Glutamatergic neuron (in vitro differentiated cells): ENCODE results near the gene SDR39U1. TPM values are rescaled to one million over a fixed set of nuclear protein-coding genes. Genes with fewer than 3 reads are reported as not detected.

Experiments used
- DNase-seq: peaks from one replicate; pipeline ENCODE4 v3.0.0; 2022
- H3K27ac Mint-ChIP-seq: one replicate; pipeline ENCODE4 v1.8.0; 2020; ENCODE audit warnings: mild to moderate bottlenecking, mixed read lengths, inconsistent platforms; ENCODE audit not compliant: unreplicated experiment
- H3K27me3 Mint-ChIP-seq: one replicate; pipeline ENCODE4 v1.8.0; 2020; ENCODE audit warnings: mild to moderate bottlenecking, moderate library complexity, mixed read lengths, inconsistent platforms; ENCODE audit not compliant: unreplicated experiment
- H3K36me3 Mint-ChIP-seq: one replicate; pipeline ENCODE4 v1.8.0; 2020; ENCODE audit warnings: mild to moderate bottlenecking, mixed read lengths, inconsistent platforms; ENCODE audit not compliant: unreplicated experiment
- H3K4me1 Mint-ChIP-seq: one replicate; pipeline ENCODE4 v1.8.0; 2020; ENCODE audit warnings: mild to moderate bottlenecking, low read depth, mixed read lengths, inconsistent platforms; ENCODE audit not compliant: unreplicated experiment
- H3K4me3 Mint-ChIP-seq: one replicate; pipeline ENCODE4 v1.8.0; 2020; ENCODE audit warnings: mild to moderate bottlenecking, mixed read lengths, inconsistent platforms; ENCODE audit not compliant: unreplicated experiment
- H3K9me3 Mint-ChIP-seq: one replicate; pipeline ENCODE4 v1.8.0; 2020; ENCODE audit warnings: mild to moderate bottlenecking, moderate library complexity, mixed read lengths, inconsistent platforms; ENCODE audit not compliant: unreplicated experiment
- CTCF ChIP-seq: fragments of 200-600 bp; sonication (generic); IDR thresholded peaks from one replicate; pipeline ENCODE4 v1.5.0; 2021; ENCODE audit not compliant: partially characterized antibody, unreplicated experiment
- total RNA-seq: library from RNA; stranded (reverse); fragmentation: NEBNext Ultra II Directional; extraction: Animal tissue kit (Norgen Biotek cat#: 25700); gene quantifications from one replicate; pipeline ENCODE4 v1.2.1, GENCODE V29; 2021; ENCODE audit not compliant: unreplicated experiment

Gene SDR39U1
- total RNA-seq, 1 donor from 2014 or later, result 70.4 TPM

- no peaks in the 10 kb centered on the region for H3K4me1 Mint-ChIP-seq
- no peaks in the 10 kb centered on the region for H3K36me3 Mint-ChIP-seq
- no peak for DNase-seq
- TF ChIP-seq CTCF, result no peak
- H3K27me3 Mint-ChIP-seq, result peaks cover 6% of the 10 kb centered on the region
- no peak overlapping the region for H3K4me3 Mint-ChIP-seq
- peaks cover 6% of the 10 kb centered on the region for H3K9me3 Mint-ChIP-seq
- no peak overlapping the region for H3K27ac Mint-ChIP-seq
Observed at GRCh38 chr14:24416932-24417619, 25.5 kb downstream of the SDR39U1 start.

DNA sequence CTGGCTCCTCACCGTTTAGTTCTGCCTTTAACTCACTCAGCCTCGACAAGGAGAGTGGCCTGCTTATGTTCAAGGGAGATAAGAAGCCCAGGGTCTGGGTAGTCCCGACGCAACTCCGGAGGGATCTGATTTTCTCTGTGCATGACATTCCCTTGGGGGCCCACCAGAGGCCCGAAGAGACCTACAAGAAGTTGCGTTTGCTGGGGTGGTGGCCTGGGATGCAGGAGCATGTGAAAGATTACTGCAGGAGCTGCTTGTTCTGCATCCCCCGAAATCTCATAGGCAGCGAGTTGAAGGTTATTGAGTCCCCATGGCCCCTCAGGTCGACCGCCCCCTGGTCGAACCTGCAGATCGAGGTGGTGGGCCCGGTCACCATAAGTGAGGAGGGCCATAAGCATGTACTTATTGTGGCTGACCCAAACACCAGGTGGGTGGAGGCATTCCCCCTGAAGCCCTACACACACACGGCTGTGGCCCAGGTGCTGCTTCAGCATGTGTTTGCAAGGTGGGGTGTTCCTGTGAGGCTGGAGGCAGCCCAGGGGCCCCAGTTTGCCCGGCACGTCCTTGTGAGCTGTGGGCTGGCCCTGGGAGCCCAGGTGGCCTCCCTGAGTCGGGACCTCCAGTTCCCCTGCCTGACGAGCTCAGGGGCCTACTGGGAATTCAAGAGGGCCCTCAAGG, 26.2 kb downstream of the SDR39U1 start:
- Mint-ChIP-seq H3K4me3 (no peak overlapping the region), H3K27ac (no peak overlapping the region), H3K4me1 (no peaks in the 10 kb centered on the region), H3K27me3 (peaks cover 6% of the 10 kb centered on the region), H3K36me3 (no peaks in the 10 kb centered on the region), H3K9me3 (peaks cover 6% of the 10 kb centered on the region)
- TF ChIP-seq CTCF, result no peak
- no peak for DNase-seq

DNA sequence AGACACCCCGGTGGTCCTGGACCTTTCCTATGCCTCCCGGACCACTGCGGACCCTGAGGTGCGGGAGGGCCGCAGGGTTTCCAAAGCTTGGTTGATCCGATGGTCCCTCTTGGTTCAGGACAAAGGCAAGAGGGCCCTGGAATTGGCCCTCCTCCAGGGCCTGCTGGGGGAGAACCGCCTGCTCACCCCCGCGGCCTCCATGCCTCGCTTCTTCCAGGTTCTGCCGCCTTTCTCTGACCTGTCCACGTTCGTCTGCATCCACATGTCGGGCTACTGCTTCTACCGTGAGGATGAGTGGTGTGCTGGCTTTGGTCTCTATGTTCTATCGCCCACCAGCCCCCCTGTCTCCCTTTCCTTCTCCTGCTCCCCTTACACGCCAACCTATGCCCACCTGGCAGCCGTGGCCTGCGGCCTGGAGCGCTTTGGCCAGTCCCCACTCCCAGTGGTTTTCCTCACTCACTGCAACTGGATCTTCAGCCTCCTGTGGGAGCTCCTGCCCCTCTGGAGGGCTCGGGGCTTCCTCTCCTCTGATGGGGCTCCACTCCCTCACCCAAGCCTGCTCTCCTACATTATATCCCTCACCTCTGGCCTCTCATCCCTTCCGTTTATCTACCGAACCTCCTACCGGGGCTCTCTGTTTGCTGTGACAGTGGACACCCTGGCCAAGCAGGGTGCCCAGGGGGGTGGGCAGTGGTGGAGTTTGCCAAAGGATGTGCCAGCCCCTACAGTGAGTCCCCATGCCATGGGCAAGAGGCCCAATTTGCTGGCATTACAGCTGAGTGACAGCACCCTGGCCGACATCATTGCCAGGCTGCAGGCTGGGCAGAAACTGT, 26.9 kb downstream of the SDR39U1 start:
- DNase-seq, result no peak
- no peak for TF ChIP-seq CTCF
- no peaks in the 10 kb centered on the region for H3K36me3 Mint-ChIP-seq
- H3K9me3 Mint-ChIP-seq, result peaks cover 7% of the 10 kb centered on the region
- H3K4me1 Mint-ChIP-seq, result no peaks in the 10 kb centered on the region
- H3K27me3 Mint-ChIP-seq, result peaks cover 6% of the 10 kb centered on the region
- no peak overlapping the region for H3K4me3 Mint-ChIP-seq
- no peak overlapping the region for H3K27ac Mint-ChIP-seq

DNA sequence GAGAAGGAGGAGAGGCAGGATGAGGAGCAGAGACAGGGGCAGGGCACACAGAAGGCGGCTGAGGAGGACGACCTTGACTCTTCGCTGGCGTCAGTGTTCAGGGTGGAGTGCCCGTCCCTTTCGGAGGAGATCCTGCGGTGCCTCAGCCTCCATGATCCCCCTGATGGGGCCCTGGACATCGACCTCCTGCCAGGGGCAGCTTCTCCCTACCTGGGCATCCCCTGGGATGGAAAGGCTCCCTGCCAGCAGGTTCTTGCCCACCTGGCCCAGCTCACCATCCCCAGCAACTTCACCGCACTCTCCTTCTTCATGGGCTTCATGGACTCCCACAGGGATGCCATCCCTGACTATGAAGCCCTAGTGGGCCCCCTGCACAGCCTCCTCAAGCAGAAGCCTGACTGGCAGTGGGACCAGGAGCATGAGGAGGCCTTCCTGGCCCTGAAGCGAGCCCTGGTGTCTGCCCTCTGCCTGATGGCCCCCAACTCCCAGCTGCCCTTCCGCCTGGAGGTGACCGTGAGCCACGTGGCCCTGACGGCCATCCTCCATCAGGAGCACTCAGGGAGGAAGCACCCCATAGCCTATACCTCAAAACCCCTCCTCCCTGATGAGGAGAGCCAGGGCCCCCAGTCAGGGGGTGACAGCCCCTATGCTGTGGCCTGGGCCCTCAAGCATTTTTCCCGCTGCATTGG, 27.7 kb downstream of the SDR39U1 start:
- H3K9me3 Mint-ChIP-seq, result peaks cover 7% of the 10 kb centered on the region

More for the DNA sequence above, 27.7 kb downstream of the SDR39U1 start:
- TF ChIP-seq CTCF, result no peak
- H3K27ac Mint-ChIP-seq, result no peak overlapping the region
- no peak for DNase-seq
- H3K4me1 Mint-ChIP-seq, result no peaks in the 10 kb centered on the region
- H3K27me3 Mint-ChIP-seq, result peaks cover 6% of the 10 kb centered on the region
- H3K36me3 Mint-ChIP-seq, result no peaks in the 10 kb centered on the region
- no peak overlapping the region for H3K4me3 Mint-ChIP-seq
